ENCODE results near the gene TEP1. TPM values are rescaled to one million over a fixed set of nuclear protein-coding genes. Genes with fewer than 3 reads are reported as not detected.

TEP1 gene
- total RNA-seq, 1 experiment from 2014 or later, result 30.4 TPM

DNA sequence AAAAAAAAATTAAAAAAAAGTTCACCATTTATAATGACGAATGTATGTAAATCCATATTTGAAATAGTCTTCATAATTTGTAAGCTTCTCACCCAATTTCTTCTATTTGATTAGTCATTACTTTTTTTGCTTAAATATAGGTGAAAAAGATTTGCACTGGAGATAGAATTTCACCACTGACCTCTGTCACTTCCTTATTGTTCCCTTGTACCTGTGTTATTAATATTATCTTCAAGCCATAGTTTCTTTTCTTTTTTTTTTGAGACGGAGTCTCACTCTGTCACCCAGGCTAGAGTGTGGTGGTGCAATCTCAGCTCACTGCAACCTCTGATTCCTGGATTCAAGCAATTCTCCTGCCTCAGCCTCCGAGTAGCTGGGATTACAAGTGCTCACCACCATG is 15.8 kb downstream of the TEP1 start:
- Mint-ChIP-seq H3K27me3 (ENCODE audit: unreplicated experiment) (no peaks in the 10 kb centered on the region), H3K4me3 (ENCODE audit: low read depth, unreplicated experiment) (no peak overlapping the region), H3K4me1 (ENCODE audit: low read depth, unreplicated experiment) (peaks cover 16% of the 10 kb centered on the region), H3K27ac (ENCODE audit: unreplicated experiment) (no peak overlapping the region), H3K36me3 (ENCODE audit: insufficient read depth, unreplicated experiment) (peaks cover 26% of the 10 kb centered on the region), H3K9me3 (ENCODE audit: low read depth, unreplicated experiment) (no peaks in the 10 kb centered on the region)
- BruUV-seq (replicated peaks), result no TSS peak
- TF ChIP-seq, protein P1, sequence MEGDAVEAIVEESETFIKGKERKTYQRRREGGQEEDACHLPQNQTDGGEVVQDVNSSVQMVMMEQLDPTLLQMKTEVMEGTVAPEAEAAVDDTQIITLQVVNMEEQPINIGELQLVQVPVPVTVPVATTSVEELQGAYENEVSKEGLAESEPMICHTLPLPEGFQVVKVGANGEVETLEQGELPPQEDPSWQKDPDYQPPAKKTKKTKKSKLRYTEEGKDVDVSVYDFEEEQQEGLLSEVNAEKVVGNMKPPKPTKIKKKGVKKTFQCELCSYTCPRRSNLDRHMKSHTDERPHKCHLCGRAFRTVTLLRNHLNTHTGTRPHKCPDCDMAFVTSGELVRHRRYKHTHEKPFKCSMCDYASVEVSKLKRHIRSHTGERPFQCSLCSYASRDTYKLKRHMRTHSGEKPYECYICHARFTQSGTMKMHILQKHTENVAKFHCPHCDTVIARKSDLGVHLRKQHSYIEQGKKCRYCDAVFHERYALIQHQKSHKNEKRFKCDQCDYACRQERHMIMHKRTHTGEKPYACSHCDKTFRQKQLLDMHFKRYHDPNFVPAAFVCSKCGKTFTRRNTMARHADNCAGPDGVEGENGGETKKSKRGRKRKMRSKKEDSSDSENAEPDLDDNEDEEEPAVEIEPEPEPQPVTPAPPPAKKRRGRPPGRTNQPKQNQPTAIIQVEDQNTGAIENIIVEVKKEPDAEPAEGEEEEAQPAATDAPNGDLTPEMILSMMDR (IDR thresholded peaks at IDR 0.05; ENCODE audit: unreplicated experiment), result no peak
- CTCF ChIA-PET, result no interaction called here
- no peak for DNase-seq
- intact Hi-C loops (cut with micrococcal nuclease; ENCODE audit: unreplicated experiment), result no loop called here

DNA sequence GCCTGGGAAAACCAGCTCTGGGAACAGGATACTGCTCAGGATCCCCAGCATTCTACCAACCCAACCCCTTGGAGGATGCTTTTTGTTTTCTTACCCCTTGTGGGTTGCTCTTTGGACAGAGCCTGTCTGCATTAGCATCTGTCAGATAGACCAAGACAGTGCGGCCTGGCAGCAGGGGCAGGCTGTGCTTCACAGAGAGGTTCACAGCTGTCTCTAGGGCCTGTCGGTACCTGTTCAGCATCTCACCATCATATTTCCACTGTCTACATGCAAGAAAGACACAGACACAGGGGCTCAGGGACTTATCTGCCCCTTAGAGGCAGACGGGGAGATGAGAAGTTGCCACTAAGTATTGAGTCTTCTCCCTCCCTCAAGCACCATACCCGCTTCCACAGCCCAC is 21.8 kb downstream of the TEP1 start:
- TF ChIP-seq, protein P1 (IDR thresholded peaks at IDR 0.05; ENCODE audit: unreplicated experiment), result no peak
- no peak for DNase-seq
- no peak overlapping the region for H3K27ac Mint-ChIP-seq (ENCODE audit: unreplicated experiment)
- no peak overlapping the region for H3K4me3 Mint-ChIP-seq (ENCODE audit: low read depth, unreplicated experiment)
- H3K9me3 Mint-ChIP-seq (ENCODE audit: low read depth, unreplicated experiment), result no peaks in the 10 kb centered on the region
- no peaks in the 10 kb centered on the region for H3K4me1 Mint-ChIP-seq (ENCODE audit: low read depth, unreplicated experiment)
- H3K36me3 Mint-ChIP-seq (ENCODE audit: insufficient read depth, unreplicated experiment), result peaks cover 8% of the 10 kb centered on the region
- intact Hi-C loops (cut with micrococcal nuclease; ENCODE audit: unreplicated experiment), result no loop called here
- no peaks in the 10 kb centered on the region for H3K27me3 Mint-ChIP-seq (ENCODE audit: unreplicated experiment)
- BruUV-seq (replicated peaks), result no TSS peak
- CTCF ChIA-PET, result no interaction called here

GRCh38 chr14:20388159-20388558 is 25.1 kb downstream of the TEP1 start:
- peaks cover 18% of the 10 kb centered on the region for H3K36me3 Mint-ChIP-seq (ENCODE audit: insufficient read depth, unreplicated experiment)
- no peaks in the 10 kb centered on the region for H3K9me3 Mint-ChIP-seq (ENCODE audit: low read depth, unreplicated experiment)
- H3K27ac Mint-ChIP-seq (ENCODE audit: unreplicated experiment), result no peak overlapping the region
- BruUV-seq (replicated peaks), result no TSS peak
- no peak overlapping the region for H3K4me3 Mint-ChIP-seq (ENCODE audit: low read depth, unreplicated experiment)
- DNase-seq, result no peak
- intact Hi-C loops (cut with micrococcal nuclease; ENCODE audit: unreplicated experiment), result no loop called here
- H3K27me3 Mint-ChIP-seq (ENCODE audit: unreplicated experiment), result no peaks in the 10 kb centered on the region
- CTCF ChIA-PET, result interaction anchor here (0.6 kb wide), 1 partner anchor 1184 kb away, joined by 4 read pairs; no protein-coding TSS in a partner anchor
- TF ChIP-seq, protein P1 (IDR thresholded peaks at IDR 0.05; ENCODE audit: unreplicated experiment), result no peak
- no peaks in the 10 kb centered on the region for H3K4me1 Mint-ChIP-seq (ENCODE audit: low read depth, unreplicated experiment)

DNA sequence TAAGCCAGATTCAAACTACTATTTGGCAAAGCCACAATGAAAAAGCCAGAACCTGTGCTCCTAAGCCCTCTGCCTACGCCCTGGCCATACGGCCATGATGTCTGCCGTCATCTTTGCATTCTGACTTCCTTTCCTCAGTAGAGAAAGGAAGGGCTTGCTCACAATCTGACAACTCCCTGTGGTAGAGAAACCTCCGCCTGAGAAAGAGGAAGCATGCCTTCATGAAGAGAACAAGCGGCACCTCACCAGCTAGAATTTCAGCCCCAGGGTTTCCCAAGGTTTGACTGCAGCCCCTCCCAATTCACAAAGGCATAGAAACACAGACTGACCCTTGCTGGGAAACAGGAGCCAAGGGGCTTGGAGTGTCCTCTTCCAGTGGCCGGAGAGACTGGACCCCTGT is 25.7 kb downstream of the TEP1 start:
- no peak for DNase-seq
- H3K4me3 Mint-ChIP-seq (ENCODE audit: low read depth, unreplicated experiment), result no peak overlapping the region
- H3K36me3 Mint-ChIP-seq (ENCODE audit: insufficient read depth, unreplicated experiment), result peaks cover 18% of the 10 kb centered on the region
- no peaks in the 10 kb centered on the region for H3K4me1 Mint-ChIP-seq (ENCODE audit: low read depth, unreplicated experiment)
- TF ChIP-seq, protein P1 (IDR thresholded peaks at IDR 0.05; ENCODE audit: unreplicated experiment), result no peak
- intact Hi-C loops (cut with micrococcal nuclease; ENCODE audit: unreplicated experiment), result no loop called here
- no peak overlapping the region for H3K27ac Mint-ChIP-seq (ENCODE audit: unreplicated experiment)
- BruUV-seq (replicated peaks), result no TSS peak
- H3K9me3 Mint-ChIP-seq (ENCODE audit: low read depth, unreplicated experiment), result no peaks in the 10 kb centered on the region
- no peaks in the 10 kb centered on the region for H3K27me3 Mint-ChIP-seq (ENCODE audit: unreplicated experiment)
- CTCF ChIA-PET, result no interaction called here
